IPS-15b (cell line): ENCODE results near the gene KCNIP4.
"Not testable (repeated sequence)": the region's sequence is repeated elsewhere in the genome, so short reads cannot be mapped to it uniquely, and the experiment has no call there.

Source experiments
- H3K27me3 ChIP-seq: one replicate; pipeline ENCODE4 v1.6.1; 2013; ENCODE audit warnings: low read length; ENCODE audit not compliant: control insufficient read depth, insufficient read depth
- H3K36me3 ChIP-seq: one replicate; pipeline ENCODE4 v1.6.1; 2013; ENCODE audit warnings: low read length; ENCODE audit not compliant: control insufficient read depth, insufficient read depth
- H3K4me1 ChIP-seq: one replicate; pipeline ENCODE4 v1.6.1; 2013; ENCODE audit warnings: mild to moderate bottlenecking, low read length; ENCODE audit not compliant: control insufficient read depth, insufficient read depth
- H3K4me3 ChIP-seq: one replicate; pipeline ENCODE4 v1.5.1; 2013; ENCODE audit warnings: low read depth, low read length
- H3K9ac ChIP-seq: one replicate; pipeline ENCODE4 v1.6.1; 2013; ENCODE audit warnings: low read depth, mild to moderate bottlenecking, low read length
- H3K9me3 ChIP-seq: one replicate; pipeline ENCODE4 v1.6.1; 2013; ENCODE audit warnings: mild to moderate bottlenecking, low read length; ENCODE audit not compliant: control insufficient read depth, insufficient read depth

The KCNIP4 gene

GRCh38 chr4:21948347-21949072 lies at the start of gene KCNIP4:
TSS of gene KCNIP4 (minus strand) at chr4:21948772.
- no peaks in the 10 kb centered on the region for H3K9me3 ChIP-seq
- H3K9ac ChIP-seq = peak within 1 kb of the TSS; percentile 41
- H3K36me3 ChIP-seq = no peaks in the 10 kb centered on the region
- peaks cover 45% of the 10 kb centered on the region for H3K27me3 ChIP-seq
- no peaks in the 10 kb centered on the region for H3K4me1 ChIP-seq
- H3K4me3 ChIP-seq = peak within 1 kb of the TSS; percentile 87

DNA sequence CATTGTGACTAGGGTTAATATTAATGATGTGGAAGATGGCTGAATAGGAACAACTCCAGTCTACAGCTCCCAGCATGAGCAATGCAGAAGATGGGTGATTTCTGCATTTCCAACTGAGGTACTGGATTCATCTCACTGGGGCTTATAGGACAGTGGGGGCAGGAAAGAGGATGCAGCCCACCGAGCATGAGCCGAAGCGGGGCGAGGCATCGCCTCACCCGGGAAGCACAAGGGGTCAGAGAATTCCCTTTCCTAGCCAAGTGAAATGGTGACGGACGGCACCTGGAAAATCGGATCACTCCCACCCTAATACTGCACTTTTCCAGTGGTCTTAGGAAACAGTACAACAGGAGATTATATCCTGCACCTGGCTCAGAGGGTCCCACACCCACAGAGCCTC lies 48.0 kb upstream of the KCNIP4 start:
- H3K4me1 ChIP-seq, H3K4me3 ChIP-seq: not testable (repeated sequence)

GRCh38 chr4:21992330-21992729 lies 43.8 kb upstream of the KCNIP4 start:
- Histone ChIP-seq H3K27me3 (no peaks in the 10 kb centered on the region), H3K9ac (no peak overlapping the region), H3K4me1 (no peaks in the 10 kb centered on the region), H3K36me3 (no peaks in the 10 kb centered on the region), H3K4me3 (no peak overlapping the region), H3K9me3 (no peaks in the 10 kb centered on the region)

More for the DNA sequence above, 48.0 kb upstream of the KCNIP4 start:
- H3K36me3 ChIP-seq, H3K27me3 ChIP-seq, H3K9ac ChIP-seq, H3K9me3 ChIP-seq: not testable (repeated sequence)

GRCh38 chr4:21991562-21991961 lies 43.0 kb upstream of the KCNIP4 start:
- Histone ChIP-seq H3K27me3 (no peaks in the 10 kb centered on the region), H3K9me3 (no peaks in the 10 kb centered on the region), H3K9ac (no peak overlapping the region), H3K4me3 (no peak overlapping the region), H3K36me3 (no peaks in the 10 kb centered on the region), H3K4me1 (no peaks in the 10 kb centered on the region)

- H3K4me1 ChIP-seq = no peaks in the 10 kb centered on the region
- H3K36me3 ChIP-seq = no peaks in the 10 kb centered on the region
Observed at GRCh38 chr4:21991050-21991449, 42.5 kb upstream of the KCNIP4 start.

GRCh38 chr4:21989351-21989750 lies 40.8 kb upstream of the KCNIP4 start:
- H3K36me3 ChIP-seq = no peaks in the 10 kb centered on the region
- no peaks in the 10 kb centered on the region for H3K4me1 ChIP-seq
- no peaks in the 10 kb centered on the region for H3K27me3 ChIP-seq
- H3K9ac ChIP-seq = no peak overlapping the region
- H3K4me3 ChIP-seq = no peak overlapping the region
- H3K9me3 ChIP-seq = no peaks in the 10 kb centered on the region

More at GRCh38 chr4:21991050-21991449, 42.5 kb upstream of the KCNIP4 start:
- H3K9me3 ChIP-seq = no peaks in the 10 kb centered on the region
- no peak overlapping the region for H3K9ac ChIP-seq
- no peak overlapping the region for H3K4me3 ChIP-seq
- H3K27me3 ChIP-seq = no peaks in the 10 kb centered on the region

DNA sequence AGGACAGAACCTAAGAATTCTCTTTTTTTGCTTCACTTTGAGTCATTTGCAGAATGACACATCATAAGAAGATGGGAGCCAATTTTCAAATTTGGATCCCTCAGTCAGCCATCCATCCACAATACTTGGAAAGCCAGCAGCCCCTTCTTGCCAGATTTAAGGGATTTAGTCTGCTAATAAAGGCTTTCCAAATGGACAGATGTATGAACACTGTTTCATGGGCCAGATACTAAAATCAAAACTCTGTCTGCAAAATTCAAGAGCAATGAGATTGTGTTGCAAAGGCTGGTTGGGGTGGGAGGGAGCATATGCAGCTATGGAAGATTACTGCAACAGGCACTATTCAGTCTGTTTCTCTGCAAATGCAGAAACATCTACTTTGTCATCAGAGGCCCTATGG lies 37.7 kb upstream of the KCNIP4 start:
- no peak overlapping the region for H3K9ac ChIP-seq
- no peaks in the 10 kb centered on the region for H3K4me1 ChIP-seq
- no peaks in the 10 kb centered on the region for H3K36me3 ChIP-seq
- H3K9me3 ChIP-seq = no peaks in the 10 kb centered on the region
- H3K27me3 ChIP-seq = no peaks in the 10 kb centered on the region
- H3K4me3 ChIP-seq = no peak overlapping the region

GRCh38 chr4:21982087-21982486 lies 33.5 kb upstream of the KCNIP4 start:
- H3K4me1 ChIP-seq = no peaks in the 10 kb centered on the region
- no peaks in the 10 kb centered on the region for H3K27me3 ChIP-seq
- no peaks in the 10 kb centered on the region for H3K9me3 ChIP-seq
- H3K9ac ChIP-seq = no peak overlapping the region
- no peak overlapping the region for H3K4me3 ChIP-seq
- H3K36me3 ChIP-seq = no peaks in the 10 kb centered on the region

GRCh38 chr4:21979196-21979595 lies 30.6 kb upstream of the KCNIP4 start:
- Histone ChIP-seq H3K4me3 (no peak overlapping the region), H3K9me3 (no peaks in the 10 kb centered on the region), H3K4me1 (no peaks in the 10 kb centered on the region), H3K36me3 (no peaks in the 10 kb centered on the region), H3K9ac (no peak overlapping the region), H3K27me3 (no peaks in the 10 kb centered on the region)

DNA sequence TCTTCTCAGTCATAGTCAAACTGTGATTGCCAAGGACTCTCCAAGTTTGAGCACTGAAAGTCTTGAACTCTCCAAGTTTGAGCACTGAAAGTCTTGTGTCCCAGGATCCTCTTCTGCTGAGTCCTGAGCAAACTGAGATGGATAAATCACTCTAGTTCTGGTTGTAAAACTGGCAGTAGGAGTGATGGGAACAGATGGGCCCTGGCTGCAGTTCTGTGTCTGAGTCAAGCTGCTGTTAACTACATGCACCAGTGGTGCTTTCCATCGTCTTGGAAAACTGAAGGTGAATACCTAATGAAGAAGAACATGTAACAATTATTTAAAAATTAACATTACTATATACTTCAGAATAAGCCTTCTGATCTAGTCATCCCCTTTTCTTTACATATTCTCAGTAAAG lies 27.6 kb upstream of the KCNIP4 start:
- Histone ChIP-seq H3K36me3 (no peaks in the 10 kb centered on the region), H3K27me3 (no peaks in the 10 kb centered on the region), H3K9ac (no peak overlapping the region), H3K9me3 (no peaks in the 10 kb centered on the region), H3K4me1 (peaks cover 7% of the 10 kb centered on the region), H3K4me3 (no peak overlapping the region)

DNA sequence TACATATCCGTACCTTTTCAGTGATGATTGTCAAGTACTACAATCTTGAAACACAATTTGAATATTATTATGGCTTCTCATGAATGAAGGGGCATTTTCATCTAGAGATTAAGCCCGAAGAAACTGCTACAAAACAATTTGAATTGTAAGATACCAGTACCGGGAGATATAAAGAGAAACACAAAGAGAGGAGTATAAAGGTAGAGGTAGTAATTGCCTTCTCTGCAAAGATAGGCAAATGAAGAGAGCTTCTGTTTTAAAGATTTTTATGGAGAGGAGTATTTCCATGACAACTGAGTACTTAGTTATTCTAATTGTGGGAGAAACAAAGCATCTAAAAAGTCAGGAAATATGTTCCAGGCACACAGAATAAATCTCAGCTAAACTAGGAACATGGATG lies 25.3 kb upstream of the KCNIP4 start:
- Histone ChIP-seq H3K27me3 (no peaks in the 10 kb centered on the region), H3K4me3 (no peak overlapping the region), H3K9ac (no peak overlapping the region), H3K9me3 (no peaks in the 10 kb centered on the region), H3K36me3 (no peaks in the 10 kb centered on the region), H3K4me1 (peaks cover 7% of the 10 kb centered on the region)

- no peak overlapping the region for H3K4me3 ChIP-seq
- H3K27me3 ChIP-seq = no peaks in the 10 kb centered on the region
- H3K9ac ChIP-seq = no peak overlapping the region
- no peaks in the 10 kb centered on the region for H3K9me3 ChIP-seq
- H3K36me3 ChIP-seq = no peaks in the 10 kb centered on the region
- H3K4me1 ChIP-seq = no peaks in the 10 kb centered on the region
Observed at GRCh38 chr4:21964762-21965319, 16.3 kb upstream of the KCNIP4 start.
